ENCODE results near the gene SLC17A4.
"Not testable (repeated sequence)": the region's sequence is repeated elsewhere in the genome, so short reads cannot be mapped to it uniquely, and the experiment has no call there.

The SLC17A4 gene

DNA sequence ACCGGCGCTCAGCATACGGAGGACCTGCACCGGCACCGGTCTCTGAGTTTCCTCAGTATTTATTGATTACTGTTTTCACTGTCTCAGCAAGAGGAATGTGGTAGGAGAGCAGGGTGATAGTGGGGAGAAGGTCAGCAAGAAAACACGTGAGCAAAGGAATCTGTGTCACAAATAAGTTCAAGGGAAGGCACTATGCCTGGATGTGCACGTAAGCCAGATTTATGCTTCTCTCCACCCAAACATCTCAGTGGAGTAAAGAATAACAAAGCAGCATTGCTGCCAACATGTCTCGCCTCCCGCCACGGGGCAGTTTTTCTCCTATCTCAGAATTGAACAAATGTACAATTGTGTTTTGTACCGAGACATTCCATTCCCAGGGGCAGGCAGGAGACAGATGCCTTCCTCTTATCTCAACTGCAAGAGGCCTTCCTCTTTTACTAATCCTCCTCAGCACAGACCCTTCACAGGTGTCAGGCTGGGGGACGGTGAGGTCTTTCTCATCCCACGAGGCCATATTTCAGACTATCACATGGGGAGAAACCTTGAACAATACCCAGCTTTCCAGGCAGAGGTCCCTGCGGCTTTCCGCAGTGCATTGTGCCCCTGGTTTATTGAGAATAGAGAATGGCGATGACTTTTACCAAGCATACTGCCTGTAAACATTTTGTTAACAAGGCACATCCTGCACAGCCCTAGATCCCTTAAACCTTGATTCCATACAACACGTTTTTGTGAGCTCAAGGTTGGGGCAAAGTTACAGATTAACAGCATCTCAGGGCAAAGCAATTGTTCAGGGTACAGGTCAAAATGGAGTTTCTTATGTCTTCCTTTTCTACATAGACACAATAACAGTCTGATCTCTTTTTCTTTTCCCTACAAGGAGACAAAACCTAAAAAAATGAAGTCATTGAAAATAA is 5.7 kb upstream of the SLC17A4 start:
- not testable (repeated sequence) for DNase-seq (ENCODE audit: insufficient read length, low spot score); FAIRE-seq

DNA sequence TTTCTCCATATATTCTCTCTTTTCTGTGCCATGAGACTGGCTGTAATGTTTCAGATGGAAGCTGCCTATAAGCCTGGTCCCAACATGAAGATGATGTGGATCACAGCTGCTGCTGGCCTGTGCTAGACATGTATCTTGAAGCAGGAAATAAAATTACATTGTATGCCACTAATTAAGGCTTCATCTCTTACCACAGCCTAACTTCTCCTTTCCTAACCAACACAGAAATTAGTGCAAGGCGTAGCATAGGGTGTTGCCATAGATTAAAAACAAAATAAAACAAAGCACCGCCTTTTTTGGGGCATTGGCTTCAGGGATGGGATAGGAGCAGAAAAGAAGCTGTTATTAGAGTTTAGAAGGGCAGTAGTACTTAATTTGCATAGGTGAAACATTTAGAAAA is 4.7 kb upstream of the SLC17A4 start:
- no peak for FAIRE-seq
- DNase-seq (ENCODE audit: insufficient read length, low spot score), result no peak

DNA sequence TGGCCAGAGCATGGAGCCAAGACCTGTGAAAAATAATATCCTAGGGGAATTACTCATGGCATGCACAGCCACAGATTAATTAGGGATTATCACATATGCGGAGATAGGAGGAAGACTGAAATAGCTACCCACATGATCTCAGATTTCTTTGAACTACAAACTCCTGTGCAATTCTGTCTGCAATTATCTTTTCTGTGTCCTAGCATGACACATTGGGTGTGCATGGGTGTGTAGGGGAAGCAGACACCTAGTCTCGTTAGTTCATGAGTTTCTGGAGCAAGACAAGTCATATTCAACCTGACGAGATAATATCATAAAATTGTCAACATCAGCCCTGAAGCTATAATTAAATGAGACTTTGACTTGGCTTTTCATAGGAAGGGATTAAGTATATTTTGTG is 3.6 kb upstream of the SLC17A4 start:
- FAIRE-seq, result no peak
- DNase-seq (ENCODE audit: insufficient read length, low spot score), result no peak

DNA sequence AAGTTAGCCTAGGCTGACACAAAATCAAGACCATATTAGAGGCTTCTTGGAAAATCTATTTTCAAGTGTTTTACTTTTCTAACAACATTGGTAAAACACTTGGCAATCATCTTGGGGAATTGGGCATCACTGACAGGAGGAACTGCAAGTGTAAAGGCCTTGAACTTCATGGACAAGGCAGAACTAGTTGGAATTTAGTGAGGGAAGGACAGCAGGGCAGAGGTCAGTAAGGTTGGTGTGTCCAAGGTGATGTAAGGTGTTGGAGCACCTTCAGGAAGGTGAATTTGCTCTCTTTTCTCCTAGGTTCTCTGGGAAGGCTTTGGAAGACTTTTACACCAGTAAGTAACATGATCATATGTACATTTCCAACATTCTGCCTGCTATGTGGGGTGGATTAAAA is 1.5 kb upstream of the SLC17A4 start:
- DNase-seq (ENCODE audit: insufficient read length, low spot score), result no peak
- FAIRE-seq, result no peak

DNA sequence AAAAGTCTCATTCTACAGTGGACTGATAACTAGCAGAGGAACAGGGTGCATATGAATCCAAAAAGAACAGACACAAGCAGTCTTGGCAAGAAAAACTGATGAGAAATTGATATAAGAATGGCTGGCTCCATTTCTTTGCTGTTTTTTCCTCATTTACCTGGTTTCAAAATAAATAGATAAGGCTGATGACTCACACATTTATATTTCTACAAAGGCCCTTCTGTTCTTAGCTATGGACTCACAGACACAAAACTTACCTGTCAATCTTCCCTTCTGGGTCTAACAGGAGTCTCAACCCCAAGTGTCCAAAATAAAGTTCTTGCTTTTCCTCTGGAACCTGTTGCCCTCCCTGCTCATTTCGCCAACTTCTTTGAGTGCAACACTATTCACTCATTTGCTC is 941 bp downstream of the SLC17A4 start:
- no peak for DNase-seq (ENCODE audit: insufficient read length, low spot score)
- no peak for FAIRE-seq

DNA sequence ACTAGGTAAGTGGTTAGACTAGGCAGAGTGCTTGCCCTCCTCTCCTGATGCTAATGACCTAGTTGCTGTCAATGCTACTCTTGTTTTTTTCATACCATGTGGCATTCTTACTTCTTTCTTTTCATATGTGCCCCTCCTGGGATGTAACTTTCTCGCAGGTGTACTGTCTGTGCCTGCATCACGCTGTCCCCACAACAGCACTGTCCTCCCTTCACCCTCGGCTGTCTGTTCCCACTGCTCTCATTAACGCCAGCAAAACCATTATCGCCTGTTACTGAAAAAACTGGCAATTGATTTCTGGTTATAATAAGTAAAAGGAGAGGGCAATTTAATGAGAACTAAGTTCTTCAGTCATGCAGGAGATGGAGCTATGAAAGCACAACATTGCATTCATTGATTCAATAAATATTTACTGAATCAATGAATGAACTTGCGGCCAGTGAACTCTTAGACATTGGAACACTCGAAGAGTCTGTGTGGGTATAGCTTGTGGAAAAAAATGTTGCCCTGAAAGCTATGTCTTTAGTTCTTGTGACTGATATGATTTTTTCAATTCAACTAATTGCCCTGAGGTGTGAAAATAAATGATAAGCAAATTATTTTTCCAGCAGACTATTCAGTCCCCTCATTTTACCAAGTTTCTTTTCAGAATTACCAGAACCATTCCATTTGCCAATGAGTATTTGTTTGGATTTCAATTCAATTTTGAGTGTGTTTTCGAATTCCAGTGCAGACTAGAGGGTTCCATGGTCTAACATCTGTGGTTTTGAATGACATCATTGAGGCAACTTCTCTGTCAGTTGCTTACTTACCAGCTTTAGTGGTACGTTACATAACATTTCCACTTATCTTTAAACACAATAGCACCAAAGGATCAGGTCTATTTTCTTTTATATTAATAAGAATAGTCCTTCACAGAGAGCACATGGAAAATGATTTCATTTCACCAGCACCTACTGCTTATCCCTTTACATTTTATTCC is 2.1 kb downstream of the SLC17A4 start:
- FAIRE-seq, result peak; percentile 13
- DNase-seq (ENCODE audit: insufficient read length, low spot score), result no peak

DNA sequence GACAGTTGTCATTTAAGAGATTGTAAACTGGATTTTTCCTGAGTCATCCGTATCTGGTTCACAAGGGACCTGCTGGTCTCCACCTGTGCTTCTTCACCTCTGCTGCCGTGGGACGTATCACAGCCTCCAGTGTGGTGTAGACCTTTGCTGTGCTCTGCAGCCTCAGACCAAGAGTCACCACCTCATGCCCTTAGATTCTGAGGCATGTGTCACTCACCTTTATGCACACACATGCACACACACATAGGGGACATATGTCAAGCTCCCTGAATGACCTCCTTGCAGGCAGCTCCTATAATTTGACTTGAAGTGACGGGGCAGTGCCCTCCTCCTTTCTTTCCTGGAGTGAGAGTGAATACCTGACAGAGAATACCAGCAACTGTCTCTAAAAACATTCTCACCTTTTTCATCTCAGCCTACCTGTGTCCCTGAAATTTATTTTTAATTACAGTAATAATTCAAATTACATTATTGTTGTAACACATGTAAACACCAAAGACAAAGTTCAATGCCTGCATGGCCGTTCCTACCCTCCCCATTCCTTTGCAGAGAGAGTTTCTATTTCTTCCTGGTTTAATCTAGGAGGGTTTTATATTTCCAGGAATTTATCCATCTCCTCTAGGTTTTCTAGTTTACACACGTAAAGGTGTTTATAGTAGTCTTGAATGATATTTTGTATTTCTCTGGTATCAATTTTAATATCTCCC is 3.5 kb downstream of the SLC17A4 start:
- DNase-seq (ENCODE audit: insufficient read length, low spot score) (no peak), FAIRE-seq (no peak)

DNA sequence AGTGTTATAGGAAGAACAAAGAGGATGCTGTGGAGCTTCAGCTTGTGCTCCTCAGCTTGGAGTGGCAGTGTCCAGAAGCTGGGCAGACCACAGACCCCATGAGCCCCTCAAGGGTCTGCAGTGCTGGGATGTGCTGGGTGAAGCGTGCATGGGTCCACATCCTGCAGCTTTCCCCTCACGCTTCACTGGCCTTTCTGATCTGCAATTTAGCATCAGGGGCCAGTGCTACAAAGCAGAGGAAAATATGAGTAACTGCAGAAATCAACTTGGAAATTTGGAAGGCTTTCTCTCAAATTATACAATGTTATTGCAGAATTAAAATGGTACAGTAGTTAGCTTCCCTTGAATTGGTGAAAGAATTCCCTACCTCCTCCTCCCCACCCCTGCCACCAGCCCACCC is 10.1 kb downstream of the SLC17A4 start:
- FAIRE-seq, result no peak

DNA sequence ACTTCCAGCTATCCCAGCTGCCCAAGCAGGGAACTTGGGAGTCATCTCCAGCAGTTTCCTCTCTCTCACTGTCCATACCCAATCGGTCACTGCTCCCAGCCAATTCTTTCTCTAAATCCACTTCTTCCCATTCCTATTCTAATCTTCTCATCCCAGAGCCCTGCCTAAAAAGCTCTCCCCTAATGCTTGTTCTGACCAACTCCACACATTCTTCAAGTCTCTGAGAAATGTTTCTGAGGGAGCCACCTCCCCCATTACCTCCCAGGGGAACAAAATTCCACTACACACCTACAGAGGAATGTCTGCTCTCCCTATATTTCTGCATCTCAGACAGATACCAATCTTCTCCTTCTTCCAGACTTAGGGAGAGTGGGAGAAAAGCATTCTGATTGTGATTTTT is 14.0 kb downstream of the SLC17A4 start:
- no peak for FAIRE-seq

More for the DNA sequence above, 10.1 kb downstream of the SLC17A4 start:
- no peak for DNase-seq (ENCODE audit: insufficient read length, low spot score)

DNA sequence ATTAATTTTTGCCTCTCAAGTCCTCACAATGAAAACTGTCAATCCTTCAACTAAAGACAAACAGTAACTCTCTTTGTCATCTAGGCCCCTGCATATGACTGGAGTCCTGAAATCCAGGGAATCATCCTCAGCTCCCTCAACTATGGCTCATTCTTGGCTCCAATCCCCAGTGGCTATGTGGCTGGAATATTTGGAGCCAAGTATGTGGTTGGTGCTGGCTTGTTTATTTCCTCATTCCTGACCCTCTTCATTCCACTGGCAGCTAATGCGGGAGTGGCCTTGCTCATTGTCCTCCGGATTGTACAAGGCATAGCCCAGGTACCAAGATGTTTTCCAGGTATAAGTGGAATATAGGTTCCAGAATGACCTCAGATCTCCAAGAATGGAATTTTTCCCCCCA is 15.4 kb downstream of the SLC17A4 start:
- DNase-seq (ENCODE audit: insufficient read length, low spot score) (no peak), FAIRE-seq (no peak)

More for the DNA sequence above, 14.0 kb downstream of the SLC17A4 start:
- no peak for DNase-seq (ENCODE audit: insufficient read length, low spot score)

DNA sequence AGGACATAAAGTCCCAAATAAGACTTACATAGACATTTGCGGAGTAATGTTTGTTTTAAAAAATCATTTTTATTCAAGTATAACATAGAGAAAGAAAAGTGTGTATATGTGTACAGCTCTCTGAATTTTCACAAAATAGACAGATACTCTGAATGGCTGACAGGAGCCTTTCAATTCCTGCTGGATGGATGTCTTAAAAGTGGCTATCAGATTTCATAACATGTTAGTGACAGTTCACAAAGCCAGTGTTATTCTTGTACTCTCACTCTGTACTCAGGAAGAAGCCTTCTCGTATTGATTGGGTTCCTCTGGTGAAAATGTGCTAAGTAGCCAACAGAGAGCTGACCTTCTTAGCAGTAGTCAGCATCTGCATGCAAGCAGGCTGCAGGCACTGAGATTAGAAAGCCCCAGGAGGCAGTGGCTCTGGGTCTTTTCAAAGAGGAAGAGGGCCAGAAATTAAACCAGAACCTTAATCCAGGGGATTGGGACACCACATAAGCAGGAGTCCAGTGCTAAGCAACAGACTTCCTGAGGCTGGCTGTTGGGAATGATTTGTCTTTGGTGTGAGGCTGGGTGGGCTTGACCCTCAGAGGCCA is 19.7 kb downstream of the SLC17A4 start:
- FAIRE-seq (no peak), DNase-seq (ENCODE audit: insufficient read length, low spot score) (no peak)

DNA sequence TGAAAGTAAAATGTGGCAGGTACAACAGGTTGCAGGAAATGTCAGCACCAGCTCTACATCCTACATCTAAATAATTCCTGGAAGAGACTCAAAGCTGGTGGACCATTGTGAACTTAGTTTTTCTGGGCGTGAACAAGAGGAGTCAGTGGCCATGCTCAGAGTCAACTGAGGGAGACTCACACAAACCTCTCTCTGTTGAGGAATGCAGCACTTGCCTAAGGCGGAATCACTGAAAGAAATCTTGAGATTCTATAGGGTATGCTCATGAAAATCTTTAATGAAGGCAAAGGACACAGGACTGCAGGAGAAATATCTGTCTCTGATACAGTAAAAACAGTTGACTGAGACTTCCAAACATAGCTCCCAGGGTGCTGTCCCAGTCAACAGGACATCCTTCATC is 22.5 kb downstream of the SLC17A4 start:
- FAIRE-seq (peak; percentile 64), DNase-seq (ENCODE audit: insufficient read length, low spot score) (peak; percentile 40)

DNA sequence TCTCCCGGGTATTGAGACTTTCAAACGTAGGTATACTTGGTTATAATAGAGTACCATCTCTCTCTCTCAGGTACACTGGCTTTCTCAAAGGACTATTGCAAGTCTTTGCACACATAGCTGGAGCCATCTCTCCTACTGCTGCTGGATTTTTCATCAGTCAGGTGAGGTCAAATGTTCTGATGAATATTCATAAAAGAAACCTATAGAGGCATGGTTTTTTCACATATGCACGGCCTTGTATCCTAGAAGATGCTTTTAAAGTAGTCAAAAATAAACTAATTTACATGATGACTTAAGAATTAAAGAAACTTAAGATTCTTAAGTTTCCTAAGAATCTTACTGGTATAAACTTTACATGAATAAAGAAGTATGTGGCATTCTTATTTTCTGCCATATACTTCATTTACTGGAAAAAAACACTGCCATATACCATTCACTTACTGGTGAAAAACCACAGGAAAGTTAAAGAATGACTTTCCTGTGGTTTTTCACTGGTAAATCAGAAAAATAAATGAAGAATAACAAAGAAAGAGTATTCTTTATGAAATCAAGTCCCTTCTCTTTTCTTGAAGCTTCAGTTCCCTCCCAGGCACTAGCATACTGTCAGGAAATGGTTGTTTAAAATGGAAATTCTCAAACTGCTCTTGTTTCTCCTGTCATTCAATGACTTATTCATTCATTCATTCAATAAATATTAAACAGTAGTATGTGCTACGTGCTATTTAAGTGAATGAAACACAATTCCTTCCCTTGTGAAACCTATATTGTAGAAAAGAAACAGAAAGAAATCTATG is 23.5 kb downstream of the SLC17A4 start:
- FAIRE-seq (no peak), DNase-seq (ENCODE audit: insufficient read length, low spot score) (no peak)

DNA sequence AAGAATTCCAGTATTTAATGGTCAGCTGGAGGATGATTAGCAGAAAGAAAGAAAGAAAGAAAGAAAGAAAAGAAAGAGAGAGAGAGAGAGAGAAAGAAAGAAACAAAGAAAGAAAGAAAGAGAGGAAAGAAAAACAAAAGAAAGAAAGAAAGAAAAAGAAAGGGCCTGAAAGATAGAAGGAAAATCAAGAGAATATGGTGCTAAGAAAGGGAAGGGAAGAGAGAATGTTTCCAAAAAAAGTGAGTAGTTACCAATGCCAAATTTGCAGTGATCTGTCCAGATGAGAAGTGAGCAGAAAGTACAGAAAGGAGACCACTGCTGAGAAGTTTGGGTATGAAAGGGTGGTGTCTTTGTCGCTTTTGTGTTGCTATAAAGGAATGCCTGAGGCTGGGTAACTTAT is 26.6 kb downstream of the SLC17A4 start:
- DNase-seq (ENCODE audit: insufficient read length, low spot score) (no peak), FAIRE-seq (no peak)

DNA sequence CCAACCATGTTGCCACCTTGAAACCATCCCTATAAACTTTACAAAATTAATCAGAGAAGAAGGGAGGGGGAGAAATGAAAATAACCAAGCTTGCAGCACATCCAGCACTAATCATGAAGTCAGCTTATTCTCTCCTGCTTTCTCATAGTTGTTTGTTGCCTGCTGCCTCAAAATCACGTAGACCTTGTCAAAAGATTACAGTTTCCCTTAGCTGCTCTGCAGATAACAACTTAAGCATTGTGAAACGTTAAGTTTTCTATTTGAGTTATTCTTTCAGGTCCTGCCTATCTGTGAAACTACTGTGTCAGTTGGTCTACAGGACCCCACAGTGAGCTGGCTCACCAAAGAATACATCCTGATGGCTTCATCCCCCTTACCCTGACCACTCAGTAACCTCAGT is 32.9 kb downstream of the SLC17A4 start:
- DNase-seq (ENCODE audit: insufficient read length, low spot score) (no peak), FAIRE-seq (no peak)

DNA sequence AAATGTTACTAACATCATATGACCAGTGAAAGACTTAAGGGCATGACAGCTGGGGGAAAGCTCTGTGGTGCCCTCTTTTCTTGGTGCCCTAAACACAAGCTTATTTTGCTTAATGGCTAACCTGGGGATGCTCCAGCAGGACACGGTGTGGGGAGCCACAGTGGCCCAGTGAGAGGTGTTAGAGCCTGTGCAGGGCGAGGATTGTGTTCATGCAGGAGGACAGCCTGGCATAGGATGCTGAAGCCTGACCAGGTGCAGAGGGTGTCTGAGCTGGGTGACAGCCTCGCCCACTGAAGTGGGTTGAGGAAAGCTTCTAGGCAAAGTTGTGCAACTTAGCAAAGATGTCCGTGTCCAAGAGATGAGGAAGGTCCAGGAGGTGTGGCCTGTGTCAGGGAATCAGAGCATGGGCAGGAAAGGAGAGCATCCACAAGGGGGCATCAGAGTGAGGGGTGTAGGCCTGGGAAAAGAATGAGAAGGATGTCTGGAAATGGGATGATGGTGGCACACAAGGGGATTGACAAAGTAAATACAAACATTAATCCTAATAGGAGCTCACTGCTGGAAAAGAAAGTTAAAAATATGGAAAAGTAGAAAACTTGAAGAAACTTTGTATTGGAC is 33.9 kb downstream of the SLC17A4 start:
- DNase-seq (ENCODE audit: insufficient read length, low spot score), result no peak
- no peak for FAIRE-seq

DNA sequence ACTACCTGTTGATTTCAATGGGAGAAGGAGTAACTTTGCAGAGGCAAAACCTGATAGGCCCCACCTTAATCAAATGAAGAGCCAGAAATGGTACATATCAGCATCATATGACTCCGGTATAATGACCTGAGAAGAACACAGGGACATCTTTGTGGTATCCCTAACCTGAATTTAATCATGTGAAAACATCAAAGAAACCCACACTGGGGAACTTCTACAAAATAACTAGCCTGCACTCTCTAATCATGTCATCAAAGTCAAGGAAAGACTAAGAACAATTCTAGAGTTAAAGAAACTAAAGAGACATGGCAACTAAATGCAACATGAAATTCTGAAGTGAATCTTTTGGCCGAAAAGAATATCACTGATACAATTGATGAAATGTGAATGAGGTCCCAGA is 34.9 kb downstream of the SLC17A4 start:
- DNase-seq (ENCODE audit: insufficient read length, low spot score) (no peak), FAIRE-seq (no peak)

DNA sequence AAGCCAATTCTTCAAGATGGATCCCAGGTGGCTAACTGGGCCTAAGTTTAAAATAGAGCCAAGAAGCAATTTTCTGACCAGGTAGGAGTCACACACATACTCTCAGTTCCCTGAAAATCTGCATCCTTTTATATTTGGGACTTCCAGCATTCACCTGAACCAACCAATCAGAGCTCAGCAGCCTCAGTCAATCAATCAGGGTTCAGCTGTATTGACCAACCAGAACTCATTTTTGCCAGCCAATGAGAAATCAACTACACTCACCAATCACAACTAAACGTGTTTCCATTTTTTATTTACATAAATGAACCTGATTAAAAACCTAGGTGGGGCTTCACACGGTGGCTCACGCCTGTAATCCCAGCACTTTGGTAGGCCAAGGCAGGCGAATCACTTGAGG is 37.5 kb downstream of the SLC17A4 start:
- no peak for FAIRE-seq
- DNase-seq (ENCODE audit: insufficient read length, low spot score), result no peak

DNA sequence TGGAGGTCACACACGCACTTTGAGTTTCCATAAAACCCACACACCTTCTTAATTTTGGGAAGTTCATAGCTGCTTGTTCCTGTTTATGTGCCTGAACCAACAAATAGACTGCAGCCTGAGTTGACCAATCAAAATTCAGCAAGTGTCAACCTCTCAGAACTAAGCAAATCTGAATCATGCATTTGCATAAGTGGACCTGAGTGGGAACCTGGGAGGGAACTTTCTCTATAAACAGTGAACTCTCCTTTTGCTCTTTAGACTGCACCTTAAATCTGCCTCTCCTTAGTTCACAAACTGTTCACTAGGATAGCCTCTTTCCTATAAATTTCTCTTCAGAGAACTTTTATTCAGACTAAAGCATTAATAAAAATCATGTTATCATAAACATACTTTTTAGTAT is 39.4 kb downstream of the SLC17A4 start:
- no peak for FAIRE-seq
- DNase-seq (ENCODE audit: insufficient read length, low spot score), result no peak

All from HTR-8/SVneo (cell line).